ENCODE data around the gene NR3C1. TPM values are rescaled to one million over a fixed set of nuclear protein-coding genes. Genes with fewer than 3 reads are reported as not detected.

NR3C1 gene
- 10 to 100 TPM; 79.2 to 92.3 (median 89.3) TPM for total RNA-seq

DNA sequence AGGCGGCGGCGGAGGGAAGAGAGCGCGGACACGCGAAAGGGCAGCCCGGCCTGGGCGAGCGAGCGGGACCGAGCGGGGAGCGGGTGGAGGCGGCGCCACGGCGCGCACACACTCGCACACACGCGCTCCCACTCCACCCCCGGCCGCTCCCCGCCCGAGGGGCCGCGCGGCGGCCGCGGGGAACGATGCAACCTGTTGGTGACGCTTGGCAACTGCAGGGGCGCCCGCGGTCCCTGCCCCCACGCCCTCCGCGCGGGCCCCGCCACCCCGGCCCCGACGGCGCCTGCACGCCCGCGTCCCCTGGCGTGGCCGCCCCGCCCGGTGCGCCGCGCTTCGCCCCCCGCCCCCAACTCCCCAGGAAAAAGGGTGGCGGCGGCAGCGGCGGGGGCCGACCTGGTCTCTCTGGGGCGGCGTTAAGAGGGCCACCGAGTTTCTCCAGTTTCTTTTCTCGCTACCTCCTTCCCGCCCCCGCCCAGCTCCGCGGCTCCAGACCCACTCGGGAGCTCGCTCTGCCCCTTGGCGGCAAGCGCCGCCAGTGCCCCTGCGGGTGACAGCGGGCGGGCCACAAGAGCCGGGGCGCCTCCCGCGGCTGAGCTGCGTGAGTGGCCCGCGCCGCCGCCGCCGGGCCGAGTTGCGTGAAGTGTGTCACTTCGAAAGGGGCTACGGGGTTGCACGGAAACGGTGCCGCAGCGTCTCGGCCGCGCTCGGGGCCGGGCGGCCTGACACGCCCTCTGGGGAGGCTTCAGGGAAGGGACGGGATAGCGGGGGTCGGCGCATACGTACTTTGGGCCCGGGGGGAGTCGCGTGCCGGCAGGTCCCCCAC is at the start of gene NR3C1:
Gene NR3C1, minus strand, starts transcription at position 94 of the 823 bp plus-strand sequence. CDS start 2,847 bp downstream, outside the sequence.
- Histone ChIP-seq H3K9me3 (no peaks in the 10 kb centered on the region), H3K36me3 (no peaks in the 10 kb centered on the region), H3K4me1 (peaks cover 5 to 28% (median 18%) of the 10 kb centered on the region in 4 donors), H3K27ac (replicated peaks in 1 of 4) (peak within 1 kb of the TSS; percentile 94 to 99 (median 98)), H3K27me3 (no peaks in the 10 kb centered on the region), H3K4me3 (peak within 1 kb of the TSS; percentile 82 to 92 (median 88))
- TF ChIP-seq POLR2A (IDR thresholded peaks at IDR 0.05; ENCODE audit: low read depth) = peak; percentile 40
- TF ChIP-seq EP300 (IDR thresholded peaks at IDR 0.05) = no peak
- peak; percentile 33 to 73 for TF ChIP-seq POLR2AphosphoS5 (IDR thresholded peaks at IDR 0.05)
- TF ChIP-seq, protein P1, sequence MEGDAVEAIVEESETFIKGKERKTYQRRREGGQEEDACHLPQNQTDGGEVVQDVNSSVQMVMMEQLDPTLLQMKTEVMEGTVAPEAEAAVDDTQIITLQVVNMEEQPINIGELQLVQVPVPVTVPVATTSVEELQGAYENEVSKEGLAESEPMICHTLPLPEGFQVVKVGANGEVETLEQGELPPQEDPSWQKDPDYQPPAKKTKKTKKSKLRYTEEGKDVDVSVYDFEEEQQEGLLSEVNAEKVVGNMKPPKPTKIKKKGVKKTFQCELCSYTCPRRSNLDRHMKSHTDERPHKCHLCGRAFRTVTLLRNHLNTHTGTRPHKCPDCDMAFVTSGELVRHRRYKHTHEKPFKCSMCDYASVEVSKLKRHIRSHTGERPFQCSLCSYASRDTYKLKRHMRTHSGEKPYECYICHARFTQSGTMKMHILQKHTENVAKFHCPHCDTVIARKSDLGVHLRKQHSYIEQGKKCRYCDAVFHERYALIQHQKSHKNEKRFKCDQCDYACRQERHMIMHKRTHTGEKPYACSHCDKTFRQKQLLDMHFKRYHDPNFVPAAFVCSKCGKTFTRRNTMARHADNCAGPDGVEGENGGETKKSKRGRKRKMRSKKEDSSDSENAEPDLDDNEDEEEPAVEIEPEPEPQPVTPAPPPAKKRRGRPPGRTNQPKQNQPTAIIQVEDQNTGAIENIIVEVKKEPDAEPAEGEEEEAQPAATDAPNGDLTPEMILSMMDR (IDR thresholded peaks at IDR 0.05) = peak; percentile 43 to 65 (median 53)
- peak; percentile 94 for DNase-seq (ENCODE audit: extremely low spot score)
- intact Hi-C loops (cut with DNase I) = loop anchor here (2.0 to 5.0 kb wide), 6 partner anchors 103 to 482 kb away; no protein-coding TSS in a partner anchor
- WGBS = 3% methylated on average over 7 of the region's 114 CpGs

DNA sequence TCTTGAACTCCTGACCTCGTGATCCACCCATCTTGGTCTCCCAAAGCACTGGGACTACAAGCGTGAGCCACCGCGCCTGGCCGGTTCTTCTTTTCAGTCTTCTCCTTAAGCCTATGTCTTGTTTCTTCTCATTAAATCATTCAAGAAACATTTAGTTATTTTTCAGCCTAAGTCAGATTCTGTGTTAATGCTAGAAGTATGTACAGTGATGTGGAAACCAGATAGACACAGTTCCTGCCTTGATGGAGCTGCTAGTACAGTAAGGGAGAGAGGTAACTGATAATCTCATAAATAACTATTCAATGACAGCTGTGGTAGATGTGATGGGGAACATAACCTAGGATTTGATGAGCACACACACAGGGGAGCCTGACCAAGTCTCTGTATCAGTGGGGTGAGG is 46.3 kb upstream of the NR3C1 start:
- Histone ChIP-seq H3K27ac (replicated peaks in 1 of 4) (no peak overlapping the region), H3K27me3 (no peaks in the 10 kb centered on the region), H3K4me3 (no peak overlapping the region), H3K36me3 (no peaks in the 10 kb centered on the region), H3K9me3 (no peaks in the 10 kb centered on the region), H3K4me1 (no peaks in the 10 kb centered on the region)
- intact Hi-C loops (cut with DNase I) = no loop called here
- TF ChIP-seq POLR2AphosphoS5 (IDR thresholded peaks at IDR 0.05) (no peak), EP300 (IDR thresholded peaks at IDR 0.05) (no peak), POLR2A (IDR thresholded peaks at IDR 0.05; ENCODE audit: low read depth) (no peak)
- TF ChIP-seq, protein P1 (IDR thresholded peaks at IDR 0.05) = no peak
- DNase-seq (ENCODE audit: extremely low spot score) = no peak
- WGBS = 94% methylated on average over 5 of the region's 5 CpGs

DNA sequence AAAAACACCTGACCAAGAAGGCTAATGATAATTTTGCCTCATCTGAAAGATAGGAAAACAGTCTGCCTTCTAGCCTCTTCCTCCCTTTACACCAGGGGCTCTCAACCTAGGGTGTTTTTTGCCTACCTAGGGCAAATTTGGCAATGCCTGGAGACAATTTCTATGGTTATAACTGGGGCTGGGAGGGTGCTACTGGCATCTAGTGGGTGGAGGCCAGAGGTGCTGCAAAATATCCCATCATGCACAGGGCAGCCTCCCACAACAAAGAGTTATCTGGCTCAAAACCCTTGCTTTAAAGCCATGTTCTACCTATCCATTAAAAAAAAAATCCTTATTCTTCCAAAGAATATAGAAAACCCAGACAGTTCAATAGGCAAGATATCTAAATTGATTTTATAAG is 45.0 kb upstream of the NR3C1 start:
- no peaks in the 10 kb centered on the region for H3K9me3 ChIP-seq
- intact Hi-C loops (cut with DNase I) = no loop called here
- no peak for DNase-seq (ENCODE audit: extremely low spot score)
- no peaks in the 10 kb centered on the region for H3K27me3 ChIP-seq
- no peaks in the 10 kb centered on the region for H3K36me3 ChIP-seq
- TF ChIP-seq EP300 (IDR thresholded peaks at IDR 0.05) = no peak
- no peak for TF ChIP-seq POLR2AphosphoS5 (IDR thresholded peaks at IDR 0.05)
- TF ChIP-seq POLR2A (IDR thresholded peaks at IDR 0.05; ENCODE audit: low read depth) = no peak
- TF ChIP-seq, protein P1 (IDR thresholded peaks at IDR 0.05) = no peak
- H3K27ac ChIP-seq (replicated peaks in 1 of 4) = no peak overlapping the region
- no peak overlapping the region for H3K4me3 ChIP-seq
- H3K4me1 ChIP-seq = no peaks in the 10 kb centered on the region

DNA sequence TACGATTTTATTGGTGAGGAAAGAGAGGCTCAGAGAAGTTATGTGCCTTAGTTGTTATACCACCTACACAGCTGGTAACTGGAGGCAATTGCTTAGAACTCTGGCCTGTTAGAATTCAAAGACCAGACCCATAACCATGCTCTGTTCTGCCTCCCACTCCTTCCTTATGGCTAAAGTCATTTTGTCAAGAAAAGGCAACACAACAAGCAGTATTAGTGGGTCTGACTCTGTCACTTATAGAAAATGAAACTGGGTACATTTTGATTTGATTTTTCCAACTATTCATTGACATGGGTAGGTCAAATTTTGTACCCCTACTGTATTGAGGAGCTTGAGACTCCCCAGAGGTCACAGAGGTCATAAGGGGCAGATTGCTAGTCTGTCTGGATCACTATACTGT is 44.5 kb upstream of the NR3C1 start:
- whole genome bisulfite sequencing = 100% methylated on average over 1 of the region's 1 CpG
- intact Hi-C loops (cut with DNase I) = no loop called here

More for the DNA sequence above, 44.5 kb upstream of the NR3C1 start:
- no peak for DNase-seq (ENCODE audit: extremely low spot score)
- Histone ChIP-seq H3K27me3 (no peaks in the 10 kb centered on the region), H3K9me3 (no peaks in the 10 kb centered on the region), H3K27ac (replicated peaks in 1 of 4) (no peak overlapping the region), H3K4me1 (no peaks in the 10 kb centered on the region), H3K4me3 (no peak overlapping the region), H3K36me3 (no peaks in the 10 kb centered on the region)
- TF ChIP-seq EP300 (IDR thresholded peaks at IDR 0.05) (no peak), POLR2AphosphoS5 (IDR thresholded peaks at IDR 0.05) (no peak), POLR2A (IDR thresholded peaks at IDR 0.05; ENCODE audit: low read depth) (no peak)
- TF ChIP-seq, protein P1 (IDR thresholded peaks at IDR 0.05) = no peak
